HG02588 (cell line): ENCODE results near the gene PLAAT5.
"Not testable (repeated sequence)": the region's sequence is repeated elsewhere in the genome, so short reads cannot be mapped to it uniquely, and the experiment has no call there.

Source experiments
- ATAC-seq: cut with Tn5 transposase; IDR thresholded peaks from one replicate; pipeline ENCODE4 v1.9.1; 2021; ENCODE audit warnings: mild to moderate bottlenecking, moderate library complexity; ENCODE audit not compliant: unreplicated experiment

Gene PLAAT5

GRCh38 chr11:63488789-63489188 lies 2.2 kb downstream of the PLAAT5 start:
- ATAC-seq = no peak

DNA sequence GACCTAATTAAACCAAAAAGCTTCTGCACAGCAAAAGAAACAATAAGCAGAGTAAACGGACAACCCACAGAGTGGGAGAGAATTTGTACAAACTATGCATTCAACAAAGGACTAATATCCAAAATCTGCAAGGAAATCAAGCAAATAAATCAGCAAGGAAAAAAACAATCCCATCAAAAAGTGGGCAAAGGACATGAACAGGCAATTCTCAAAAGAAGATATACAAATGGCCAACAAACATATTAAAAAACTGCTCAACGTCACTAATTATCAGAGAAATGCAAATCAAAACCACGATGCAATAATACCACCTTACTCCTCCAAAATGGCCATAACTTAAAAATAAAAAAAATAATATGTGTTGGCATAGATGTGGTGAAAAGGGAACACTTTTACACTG lies 5.2 kb downstream of the PLAAT5 start:
- no peak for ATAC-seq

GRCh38 chr11:63480039-63480438 lies 10.9 kb downstream of the PLAAT5 start:
- no peak for ATAC-seq

DNA sequence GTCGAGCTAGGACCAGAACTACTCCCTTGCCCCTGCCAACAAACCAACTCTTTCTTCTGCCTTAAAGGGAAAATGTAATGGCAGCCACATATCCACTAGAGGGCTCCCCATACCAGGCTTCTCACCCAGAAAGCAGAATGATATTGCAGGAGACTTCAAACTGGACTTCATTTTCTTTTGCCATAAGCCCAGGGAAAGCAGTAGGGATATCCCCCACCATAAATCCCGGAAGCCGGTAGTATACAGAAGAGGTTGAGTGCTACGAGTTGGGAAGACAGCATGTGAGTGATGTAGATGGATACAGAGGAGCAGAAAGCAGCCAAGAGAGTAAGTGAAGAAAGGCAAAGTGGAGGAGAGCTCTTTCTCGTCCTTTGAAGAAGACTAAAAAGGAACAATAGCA lies 12.1 kb downstream of the PLAAT5 start:
- no peak for ATAC-seq

- no peak for ATAC-seq
These were observed 14.3 kb downstream of the PLAAT5 start for GRCh38 chr11:63476618-63477017.

DNA sequence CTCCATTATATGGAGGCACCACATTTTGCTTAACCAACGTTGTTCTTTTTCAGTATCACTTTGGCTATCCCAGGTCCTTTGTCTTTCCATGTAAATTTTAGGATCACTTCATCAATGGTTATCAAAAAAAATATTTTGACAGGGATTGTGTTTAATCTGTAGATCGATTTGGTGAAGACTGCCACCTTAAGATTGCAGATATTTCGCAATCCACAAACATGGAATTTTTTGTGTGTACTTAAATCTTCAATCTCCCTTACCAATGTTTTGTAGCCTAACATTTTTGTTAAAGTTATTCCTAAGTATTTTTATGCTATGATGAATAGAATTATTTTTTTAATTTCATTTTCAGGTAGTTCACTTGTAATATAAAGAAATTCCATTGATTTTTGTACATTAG lies 18.6 kb downstream of the PLAAT5 start:
- no peak for ATAC-seq

GRCh38 chr11:63470311-63470710 lies 20.7 kb downstream of the PLAAT5 start:
- ATAC-seq = no peak

DNA sequence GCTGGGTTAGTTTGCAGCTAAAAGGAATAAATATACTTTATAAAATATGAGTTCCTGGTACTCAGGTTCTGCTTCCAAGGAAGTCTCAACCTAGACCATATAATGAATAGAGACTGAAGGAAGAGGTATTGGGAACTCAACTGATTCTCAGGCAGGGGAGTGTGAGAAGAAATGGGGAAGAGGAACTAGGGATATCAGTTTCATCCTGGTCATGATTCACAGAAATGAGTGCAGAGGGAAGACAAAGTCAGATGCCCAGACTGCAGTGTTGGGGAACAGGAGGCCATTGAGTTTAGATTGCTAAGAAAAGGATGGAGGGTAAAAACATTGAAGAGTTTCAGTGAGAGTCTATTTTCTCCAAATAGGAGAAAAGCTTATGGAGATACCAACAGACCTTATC lies 28.8 kb downstream of the PLAAT5 start:
- no peak for ATAC-seq

DNA sequence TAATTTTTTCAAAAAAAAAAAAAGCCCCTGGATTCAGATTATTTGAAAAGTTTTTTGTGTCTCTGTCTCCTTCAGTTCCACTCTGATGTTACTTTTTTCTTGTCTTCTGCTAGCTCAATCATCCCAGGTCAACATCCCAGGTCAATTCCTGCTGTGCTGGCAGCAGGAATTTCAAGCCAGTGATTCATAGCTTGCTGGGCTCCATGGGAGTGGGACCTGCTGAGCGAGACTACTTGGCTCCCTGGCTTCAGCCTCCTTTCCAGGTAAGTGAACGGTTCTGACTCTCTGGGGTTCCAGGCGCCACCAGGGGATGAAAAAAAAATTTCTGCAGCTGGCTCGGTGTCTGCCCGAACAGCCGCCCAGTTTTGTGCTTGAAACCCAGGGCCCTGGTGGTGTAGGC lies 31.4 kb downstream of the PLAAT5 start:
- ATAC-seq = no peak

- ATAC-seq = no peak
These were observed 42.3 kb downstream of the PLAAT5 start for GRCh38 chr11:63448646-63449045.

- no peak for ATAC-seq
These were observed 45.2 kb downstream of the PLAAT5 start for GRCh38 chr11:63445720-63446119.

DNA sequence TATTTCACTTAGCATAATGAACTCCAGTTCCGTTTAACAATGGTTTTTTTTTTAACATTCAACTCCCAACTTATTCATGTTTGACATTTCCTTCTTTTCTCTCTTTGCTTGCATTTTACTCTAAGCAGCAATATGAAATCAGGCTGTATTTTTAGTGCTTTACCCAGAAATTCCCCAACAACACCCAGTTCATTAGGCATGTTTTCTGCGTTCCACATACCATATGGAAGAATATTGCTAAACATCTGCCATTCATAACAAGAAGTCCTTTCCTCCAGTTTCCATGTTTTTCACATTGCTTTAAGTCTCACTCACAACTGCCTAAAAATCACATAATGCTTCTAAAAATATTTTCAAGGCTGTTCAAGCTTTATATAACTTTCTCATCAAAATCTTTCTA lies 45.8 kb downstream of the PLAAT5 start:
- no peak for ATAC-seq

DNA sequence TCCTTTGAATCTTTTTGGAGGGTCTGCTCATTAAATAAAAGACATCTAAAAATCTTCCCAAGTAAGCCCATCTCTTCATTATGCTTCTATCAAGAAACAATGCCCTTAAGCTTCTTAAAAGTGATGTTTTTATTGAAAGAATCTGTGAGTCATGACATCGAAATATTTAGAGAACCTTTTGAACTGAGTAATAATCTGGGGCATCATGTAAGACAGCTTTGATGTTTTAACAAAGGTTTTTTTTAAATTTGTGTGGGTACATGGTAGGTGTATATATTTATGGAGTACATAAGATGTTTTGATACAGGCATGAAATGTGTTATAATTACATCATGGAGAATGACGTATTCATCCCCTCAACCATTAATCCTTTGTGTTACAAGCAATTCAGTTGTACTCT lies 46.8 kb downstream of the PLAAT5 start:
- no peak for ATAC-seq

DNA sequence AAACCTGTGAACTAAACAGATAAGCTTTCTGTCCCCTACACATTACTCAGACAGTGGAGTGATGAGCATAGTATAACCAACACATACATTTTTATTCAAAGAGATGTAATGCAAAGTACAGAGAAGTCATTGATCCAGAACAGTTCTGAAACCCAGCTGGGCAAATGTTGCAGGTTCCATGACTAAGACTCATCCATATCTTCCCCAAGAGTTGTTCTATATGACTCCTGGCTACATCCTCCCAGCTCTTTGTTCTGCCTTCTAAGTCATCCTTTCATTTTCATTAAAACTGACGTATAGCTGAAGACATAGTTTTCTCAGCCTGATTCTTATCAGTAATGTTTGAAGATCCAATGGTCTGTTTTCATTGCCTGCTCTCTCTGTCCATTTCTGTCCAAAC lies 47.3 kb downstream of the PLAAT5 start:
- ATAC-seq = no peak

GRCh38 chr11:63435831-63436230 lies 55.1 kb downstream of the PLAAT5 start:
- ATAC-seq = not testable (repeated sequence)

- ATAC-seq = not testable (repeated sequence)
These were observed 55.6 kb downstream of the PLAAT5 start for GRCh38 chr11:63435351-63435750.

DNA sequence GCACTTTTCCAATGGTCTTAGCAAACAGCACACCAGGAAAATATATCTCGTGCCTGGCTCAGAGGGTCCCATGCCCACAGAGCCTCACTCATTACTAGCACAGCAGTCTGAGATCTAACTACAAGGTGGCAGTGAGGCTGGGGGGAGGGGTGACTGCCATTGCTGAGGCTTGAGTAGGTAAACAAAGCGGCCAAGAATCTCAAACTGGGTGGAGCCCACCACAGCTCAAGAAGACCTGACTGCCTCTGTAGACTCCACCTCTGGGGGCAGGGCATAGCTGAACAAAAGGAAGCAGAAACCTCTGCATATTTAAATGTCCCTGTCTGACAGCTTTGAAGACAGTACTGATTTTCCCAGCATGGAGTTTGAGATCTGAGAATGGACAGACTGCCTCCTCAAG lies 60.2 kb downstream of the PLAAT5 start:
- ATAC-seq = not testable (repeated sequence)

DNA sequence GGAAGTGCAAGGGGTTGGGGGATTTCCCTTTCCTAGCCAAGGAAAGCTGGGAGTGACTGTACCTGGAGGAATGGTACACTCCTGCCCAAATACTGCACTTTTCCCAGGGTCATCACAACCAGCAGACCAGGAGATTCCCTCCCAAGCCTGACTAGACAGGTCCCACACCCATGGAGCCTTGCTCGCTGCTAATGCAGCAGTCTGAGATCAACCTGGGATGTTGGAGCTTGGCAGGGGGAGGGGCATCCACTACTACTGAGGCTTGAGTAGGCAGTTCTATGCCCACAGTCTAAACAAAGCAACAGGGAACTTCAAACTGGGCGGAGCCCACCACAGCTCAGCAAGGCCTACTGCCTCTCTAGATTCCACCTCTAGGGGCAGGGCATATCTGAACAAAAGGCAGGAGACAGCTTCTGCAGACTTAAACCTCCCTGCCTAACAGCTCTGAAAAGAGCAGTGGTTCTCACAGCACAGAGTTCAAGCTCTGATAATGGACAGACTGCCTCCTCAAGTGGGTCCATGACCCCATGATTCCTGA lies 62.9 kb downstream of the PLAAT5 start:
- ATAC-seq = no peak

GRCh38 chr11:63417174-63417852 lies 73.7 kb downstream of the PLAAT5 start:
- ATAC-seq = no peak
